ENCODE data around the gene LINGO4.

The LINGO4 gene

DNA sequence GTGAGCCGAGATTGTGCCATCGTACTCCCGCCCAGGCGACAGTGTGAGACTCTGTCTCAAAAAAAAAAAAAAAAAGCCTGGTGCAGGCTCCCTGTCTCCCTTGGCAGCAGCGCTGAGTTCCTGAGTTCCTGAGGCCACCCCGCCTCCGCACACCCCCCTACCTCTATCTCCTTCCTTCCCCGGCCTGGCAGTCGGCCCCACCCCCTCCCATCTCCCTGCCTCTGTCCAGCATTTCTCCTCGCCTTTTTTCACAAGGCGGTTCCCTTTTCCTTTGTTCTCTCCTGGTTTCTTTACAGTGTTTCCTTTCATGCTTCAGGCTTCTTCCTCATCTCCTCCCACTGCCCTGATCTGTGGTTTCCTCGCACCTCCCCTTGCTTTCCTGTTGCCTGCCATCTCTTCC lies 23.7 kb upstream of the LINGO4 start:
- TF ChIP-seq CTCF (conservative IDR thresholded peaks at IDR 0.05) = no peak
- peak overlapping the region; percentile 99 for H3K27ac ChIP-seq

- TF ChIP-seq CTCF (conservative IDR thresholded peaks at IDR 0.05) = no peak
- peak overlapping the region; percentile 99; the same call in 1 of the 2 replicates for H3K27ac ChIP-seq
Observed at GRCh38 chr1:151827853-151828252, 22.6 kb upstream of the LINGO4 start.

- TF ChIP-seq CTCF (conservative IDR thresholded peaks at IDR 0.05) = no peak
- no peak overlapping the region for H3K27ac ChIP-seq
Observed at GRCh38 chr1:151825751-151826660, 20.8 kb upstream of the LINGO4 start.

DNA sequence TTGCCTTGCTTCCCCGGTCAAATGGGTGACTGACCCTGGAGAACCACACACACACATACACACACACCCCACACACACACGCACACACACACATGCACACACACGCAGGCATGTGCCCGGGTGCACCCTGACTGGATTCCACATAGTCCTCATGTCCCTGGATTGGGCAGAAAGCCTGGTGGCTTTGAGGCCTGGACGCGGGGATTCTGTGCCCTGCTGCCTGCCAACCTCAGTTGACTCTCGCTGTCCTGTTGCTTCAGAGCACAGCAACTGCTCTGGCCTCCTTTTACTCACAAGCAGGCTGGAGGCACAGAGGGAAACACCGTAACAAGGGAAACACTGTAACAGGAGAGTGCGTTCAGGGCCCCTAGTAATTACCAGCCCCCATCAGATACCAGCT lies 20.0 kb upstream of the LINGO4 start:
- H3K27ac ChIP-seq = no peak overlapping the region
- TF ChIP-seq CTCF (conservative IDR thresholded peaks at IDR 0.05) = no peak

GRCh38 chr1:151823175-151823574 lies 18.0 kb upstream of the LINGO4 start:
- H3K27ac ChIP-seq = no peak overlapping the region
- TF ChIP-seq CTCF (conservative IDR thresholded peaks at IDR 0.05) = no peak

GRCh38 chr1:151822404-151822803 lies 17.2 kb upstream of the LINGO4 start:
- TF ChIP-seq CTCF (conservative IDR thresholded peaks at IDR 0.05) = no peak
- no peak overlapping the region for H3K27ac ChIP-seq

DNA sequence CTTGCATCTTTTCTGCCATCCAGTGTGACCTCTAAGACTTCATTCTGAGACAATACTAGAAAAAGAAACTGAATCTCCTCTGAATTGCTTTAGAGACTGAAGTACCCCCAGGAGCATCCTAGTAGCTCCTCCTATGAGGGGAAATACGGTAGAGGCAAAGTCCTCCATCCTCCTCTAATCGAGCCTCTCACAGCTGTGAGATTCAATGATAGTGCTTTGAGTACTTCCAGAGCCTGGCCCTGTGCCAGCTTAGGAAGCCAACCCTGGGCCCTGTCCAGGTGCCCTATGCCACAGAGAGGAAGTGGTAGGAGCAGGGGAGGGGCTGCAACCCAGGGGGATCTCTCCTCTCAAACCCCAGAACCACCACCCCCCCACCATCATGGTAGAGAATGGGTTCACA lies 15.7 kb upstream of the LINGO4 start:
- no peak for TF ChIP-seq CTCF (conservative IDR thresholded peaks at IDR 0.05)

More for the DNA sequence above, 15.7 kb upstream of the LINGO4 start:
- H3K27ac ChIP-seq = no peak overlapping the region
